HepG2 (cell line): ENCODE results near the gene CBR4. TPM values are rescaled to one million over a fixed set of nuclear protein-coding genes. Genes with fewer than 3 reads are reported as not detected.

Experiments used
- ATF7 ChIP-seq, 2 experiments: fragments of 450-650 bp in 1 of 2; sonication (generic) in 1 of 2; formaldehyde crosslinking in 1 of 2; IDR thresholded peaks; 2 replicates each; pipeline versions ENCODE4 v1.4.0 to v1.6.1; 2016 to 2020; ENCODE audit warnings: antibody characterized with exemption in 1 of 2, mild to moderate bottlenecking in 1 of 2, missing genetic modification reagents in 1 of 2
- JDP2 ChIP-seq: sonication (generic); formaldehyde crosslinking; IDR thresholded peaks from 2 replicates; pipeline ENCODE4 v1.8.1; 2022; ENCODE audit warnings: missing genetic modification reagents, borderline replicate concordance
- MATR3 ChIP-seq: sonication (generic); formaldehyde crosslinking; IDR thresholded peaks from 2 replicates; pipeline ENCODE4 v1.4.0; 2020; ENCODE audit warnings: missing genetic modification reagents
- PRDM4 ChIP-seq: sonication (generic); formaldehyde crosslinking; IDR thresholded peaks from 2 replicates; pipeline ENCODE4 v1.9.0; 2021; ENCODE audit warnings: missing genetic modification reagents, borderline replicate concordance
- SCMH1 ChIP-seq: sonication (generic); formaldehyde crosslinking; IDR thresholded peaks from 2 replicates; pipeline ENCODE4 v1.9.0; 2021; ENCODE audit warnings: missing genetic modification reagents, mild to moderate bottlenecking, borderline replicate concordance
- SNAPC4 ChIP-seq: sonication (generic); formaldehyde crosslinking; IDR thresholded peaks from 2 replicates; pipeline ENCODE4 v1.4.0; 2020; ENCODE audit warnings: mild to moderate bottlenecking, missing genetic modification reagents
- TRIM24 ChIP-seq: sonication (generic); formaldehyde crosslinking; IDR thresholded peaks from 2 replicates; pipeline ENCODE4 v1.8.0; 2022; ENCODE audit warnings: mild to moderate bottlenecking, missing genetic modification reagents
- U2AF1 ChIP-seq: fragments of 200-400 bp; formaldehyde crosslinking; optimal IDR thresholded peaks from 2 replicates; pipeline ENCODE3; 2017; ENCODE audit warnings: mild to moderate bottlenecking, low read depth, low read length
- ZMYM4 ChIP-seq: sonication (generic); formaldehyde crosslinking; IDR thresholded peaks from 2 replicates; pipeline ENCODE4 v1.8.1; 2023; ENCODE audit warnings: mild to moderate bottlenecking, missing genetic modification reagents
- ZNF274 ChIP-seq: sonication (generic); formaldehyde crosslinking; IDR thresholded peaks from 2 replicates; pipeline ENCODE4 v1.5.1; 2020; ENCODE audit warnings: mild to moderate bottlenecking, missing genetic modification reagents
- ZNF317 ChIP-seq: sonication (generic); formaldehyde crosslinking; IDR thresholded peaks from 2 replicates; pipeline ENCODE4 v1.5.0; 2020; ENCODE audit warnings: mild to moderate bottlenecking, missing genetic modification reagents
- ZNF44 ChIP-seq: sonication (generic); formaldehyde crosslinking; IDR thresholded peaks from 2 replicates; pipeline ENCODE4 v1.5.1; 2020; ENCODE audit warnings: mild to moderate bottlenecking, missing genetic modification reagents
- ZNF7 ChIP-seq: IDR thresholded peaks from 2 replicates; pipeline ENCODE4 v1.6.1; 2016; ENCODE audit warnings: missing biosample characterization, missing genetic modification reagents
- ZNF850 ChIP-seq: sonication (generic); formaldehyde crosslinking; conservative IDR thresholded peaks from 2 replicates; pipeline ENCODE4 v1.9.0; 2021; ENCODE audit warnings: mild to moderate bottlenecking, missing genetic modification reagents
- polyA plus RNA-seq, 8 experiments: library from polyadenylated mRNA; depleted of rRNA in 3 of 8; stranded (reverse) in 7 of 8; unstranded in 1 of 8; fragments of >200 nt; fragmentation: Illumina TruSeq in 4 of 8; extraction: Trizol in 4 of 8; gene quantifications; 2 replicates each; pipeline versions ENCODE4 v1.2.1 to v1.2.3, GENCODE V29; 2011 to 2016; ENCODE audit warnings: low read depth in 4 of 8, missing spikeins in 1 of 8, mixed read lengths in 1 of 8; ENCODE audit not compliant: insufficient read depth in 1 of 8
- total RNA-seq, 5 experiments: library from RNA; depleted of rRNA; stranded (reverse); fragments of >200 nt; fragmentation: Illumina TruSeq; extraction: Trizol; gene quantifications; 2 replicates each; pipeline ENCODE4 v1.2.3, GENCODE V29; 2016; ENCODE audit warnings: low read depth in 1 of 5
- TF ChIP-seq, protein P1 (sequence below): sonication (generic); formaldehyde crosslinking; IDR thresholded peaks from 2 replicates; pipeline ENCODE4 v1.4.0; 2020; ENCODE audit warnings: missing genetic modification reagents
- TF ChIP-seq, protein P2 (sequence below): sonication (generic); formaldehyde crosslinking; IDR thresholded peaks from 2 replicates; pipeline ENCODE4; 2020; ENCODE audit warnings: missing genetic modification reagents, mild to moderate bottlenecking, borderline replicate concordance

Gene CBR4
- total and polyA plus RNA-seq, 2 of the 13 experiments (the other 11 are each of a cell fraction or from before 2014, with no cell fraction given): 7.3 to 20.7 TPM

DNA sequence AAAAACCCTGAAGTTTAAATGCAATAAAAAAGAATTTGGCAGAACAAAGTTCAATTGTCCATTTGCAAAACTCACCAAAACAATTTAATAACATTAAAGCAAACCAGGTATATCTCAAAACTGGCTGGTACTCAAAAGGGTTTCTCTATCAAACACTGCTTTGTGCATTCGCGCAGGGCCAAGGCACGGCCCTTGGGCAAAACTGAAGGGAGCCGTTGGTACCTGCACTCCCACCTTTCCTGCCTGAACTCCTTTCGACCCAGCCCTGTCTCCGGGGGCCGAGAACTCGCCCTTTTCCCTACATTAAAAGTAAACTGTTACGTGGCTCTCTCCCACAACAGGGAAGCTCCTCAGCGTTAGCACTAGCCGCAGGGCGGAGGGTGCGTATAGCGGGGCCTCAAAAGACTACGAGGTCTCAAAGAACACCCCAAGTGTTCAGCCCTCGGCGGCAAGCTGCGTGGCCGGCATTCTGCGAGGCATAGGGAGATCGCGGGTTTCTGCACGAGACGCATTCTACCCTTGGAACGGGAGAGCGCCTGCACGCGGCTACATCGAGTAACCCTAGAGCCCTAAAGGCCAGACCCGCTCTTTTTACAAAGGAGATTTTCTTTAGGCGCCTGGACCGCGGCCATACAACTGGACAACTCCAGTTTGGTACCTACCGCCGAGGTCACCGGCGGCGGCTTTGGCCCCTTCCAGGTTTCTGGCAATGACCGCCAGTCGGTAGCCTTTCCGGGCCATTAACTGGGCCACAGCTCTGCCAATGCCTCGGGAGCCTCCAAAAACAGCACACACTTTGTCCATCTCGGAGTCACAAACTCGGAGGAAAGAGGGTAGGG lies 550 bp downstream of the CBR4 start (continued):
- TF ChIP-seq SNAPC4 (CRISPR knock-in tag) (0 out of 2 replicates have a peak, but pooled peaks have one; percentile 48), PRDM4 (CRISPR knock-in tag) (0 out of 2 replicates have a peak, but pooled peaks have one; percentile 51), U2AF1 (no peak), ZNF7 (CRISPR knock-in tag) (no peak), TRIM24 (CRISPR knock-in tag) (no peak), ATF7 (IDR thresholded peaks at IDR 0.05) (no peak), ATF7 (CRISPR knock-in tag; IDR thresholded peaks at IDR 0.05) (no peak), ZMYM4 (no peak; the same call in 1 of the 2 replicates), ZNF44 (CRISPR knock-in tag) (no peak), ZNF850 (no peak), SCMH1 (CRISPR knock-in tag) (no peak), ZNF317 (CRISPR knock-in tag) (peak; percentile 56), ZNF274 (CRISPR knock-in tag) (0 out of 2 replicates have a peak, but pooled peaks have one; percentile 20), MATR3 (CRISPR knock-in tag) (no peak), JDP2 (CRISPR knock-in tag) (no peak)
- TF ChIP-seq, protein P1, sequence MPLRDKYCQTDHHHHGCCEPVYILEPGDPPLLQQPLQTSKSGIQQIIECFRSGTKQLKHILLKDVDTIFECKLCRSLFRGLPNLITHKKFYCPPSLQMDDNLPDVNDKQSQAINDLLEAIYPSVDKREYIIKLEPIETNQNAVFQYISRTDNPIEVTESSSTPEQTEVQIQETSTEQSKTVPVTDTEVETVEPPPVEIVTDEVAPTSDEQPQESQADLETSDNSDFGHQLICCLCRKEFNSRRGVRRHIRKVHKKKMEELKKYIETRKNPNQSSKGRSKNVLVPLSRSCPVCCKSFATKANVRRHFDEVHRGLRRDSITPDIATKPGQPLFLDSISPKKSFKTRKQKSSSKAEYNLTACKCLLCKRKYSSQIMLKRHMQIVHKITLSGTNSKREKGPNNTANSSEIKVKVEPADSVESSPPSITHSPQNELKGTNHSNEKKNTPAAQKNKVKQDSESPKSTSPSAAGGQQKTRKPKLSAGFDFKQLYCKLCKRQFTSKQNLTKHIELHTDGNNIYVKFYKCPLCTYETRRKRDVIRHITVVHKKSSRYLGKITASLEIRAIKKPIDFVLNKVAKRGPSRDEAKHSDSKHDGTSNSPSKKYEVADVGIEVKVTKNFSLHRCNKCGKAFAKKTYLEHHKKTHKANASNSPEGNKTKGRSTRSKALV: 0 out of 2 replicates have a peak, but pooled peaks have one; percentile 23
- TF ChIP-seq, protein P2, sequence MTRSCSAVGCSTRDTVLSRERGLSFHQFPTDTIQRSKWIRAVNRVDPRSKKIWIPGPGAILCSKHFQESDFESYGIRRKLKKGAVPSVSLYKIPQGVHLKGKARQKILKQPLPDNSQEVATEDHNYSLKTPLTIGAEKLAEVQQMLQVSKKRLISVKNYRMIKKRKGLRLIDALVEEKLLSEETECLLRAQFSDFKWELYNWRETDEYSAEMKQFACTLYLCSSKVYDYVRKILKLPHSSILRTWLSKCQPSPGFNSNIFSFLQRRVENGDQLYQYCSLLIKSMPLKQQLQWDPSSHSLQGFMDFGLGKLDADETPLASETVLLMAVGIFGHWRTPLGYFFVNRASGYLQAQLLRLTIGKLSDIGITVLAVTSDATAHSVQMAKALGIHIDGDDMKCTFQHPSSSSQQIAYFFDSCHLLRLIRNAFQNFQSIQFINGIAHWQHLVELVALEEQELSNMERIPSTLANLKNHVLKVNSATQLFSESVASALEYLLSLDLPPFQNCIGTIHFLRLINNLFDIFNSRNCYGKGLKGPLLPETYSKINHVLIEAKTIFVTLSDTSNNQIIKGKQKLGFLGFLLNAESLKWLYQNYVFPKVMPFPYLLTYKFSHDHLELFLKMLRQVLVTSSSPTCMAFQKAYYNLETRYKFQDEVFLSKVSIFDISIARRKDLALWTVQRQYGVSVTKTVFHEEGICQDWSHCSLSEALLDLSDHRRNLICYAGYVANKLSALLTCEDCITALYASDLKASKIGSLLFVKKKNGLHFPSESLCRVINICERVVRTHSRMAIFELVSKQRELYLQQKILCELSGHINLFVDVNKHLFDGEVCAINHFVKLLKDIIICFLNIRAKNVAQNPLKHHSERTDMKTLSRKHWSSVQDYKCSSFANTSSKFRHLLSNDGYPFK: peak; percentile 42
